PFSK-1 (cell line): ENCODE data around the gene RAX. TPM values are rescaled to one million over a fixed set of nuclear protein-coding genes. Genes with fewer than 3 reads are reported as not detected.

Experiments used
- FOXP2 ChIP-seq: optimal IDR thresholded peaks from 2 replicates; pipeline ENCODE3; 2011; ENCODE audit warnings: borderline replicate concordance, control low read depth, inconsistent platforms; ENCODE audit not compliant: insufficient read depth; ENCODE audit errors: extremely low read length, extremely low read depth
- POLR2AphosphoS5 ChIP-seq: IDR thresholded peaks from 2 replicates; pipeline ENCODE4 v1.6.1; 2012; ENCODE audit warnings: low read depth, mild to moderate bottlenecking, control low read depth, low read length, moderate library complexity
- SIN3A ChIP-seq: IDR thresholded peaks from 2 replicates; pipeline ENCODE4 v1.6.1; 2012; ENCODE audit warnings: mild to moderate bottlenecking, low read length, moderate library complexity, borderline replicate concordance; ENCODE audit not compliant: insufficient read depth
- TAF1 ChIP-seq: IDR thresholded peaks from 2 replicates; pipeline ENCODE4 v1.6.1; 2012; ENCODE audit warnings: low read length, control low read depth, borderline replicate concordance; ENCODE audit not compliant: insufficient read depth
- polyA plus RNA-seq: library from polyadenylated mRNA; unstranded; fragments of >200 nt; gene quantifications from one replicate; pipeline ENCODE4 v1.2.1, GENCODE V29; 2012; ENCODE audit warnings: low read depth, missing spikeins; ENCODE audit not compliant: insufficient read length
- TF ChIP-seq, protein P1 (sequence below), 2 experiments: IDR thresholded peaks; 2 replicates each; pipeline versions ENCODE4 v1.6.1 to v1.8.0; 2011 to 2012; ENCODE audit warnings: low read depth in 2 of 2, low read length in 2 of 2, control low read depth in 1 of 2, inconsistent platforms in 1 of 2, mild to moderate bottlenecking in 1 of 2, moderate library complexity in 1 of 2; ENCODE audit not compliant: insufficient read depth in 1 of 2

RAX gene
- polyA plus RNA-seq: not detected

- TF ChIP-seq FOXP2 (no peak), POLR2AphosphoS5 (no peak), SIN3A (no peak), TAF1 (no peak)
- TF ChIP-seq, protein P1, sequence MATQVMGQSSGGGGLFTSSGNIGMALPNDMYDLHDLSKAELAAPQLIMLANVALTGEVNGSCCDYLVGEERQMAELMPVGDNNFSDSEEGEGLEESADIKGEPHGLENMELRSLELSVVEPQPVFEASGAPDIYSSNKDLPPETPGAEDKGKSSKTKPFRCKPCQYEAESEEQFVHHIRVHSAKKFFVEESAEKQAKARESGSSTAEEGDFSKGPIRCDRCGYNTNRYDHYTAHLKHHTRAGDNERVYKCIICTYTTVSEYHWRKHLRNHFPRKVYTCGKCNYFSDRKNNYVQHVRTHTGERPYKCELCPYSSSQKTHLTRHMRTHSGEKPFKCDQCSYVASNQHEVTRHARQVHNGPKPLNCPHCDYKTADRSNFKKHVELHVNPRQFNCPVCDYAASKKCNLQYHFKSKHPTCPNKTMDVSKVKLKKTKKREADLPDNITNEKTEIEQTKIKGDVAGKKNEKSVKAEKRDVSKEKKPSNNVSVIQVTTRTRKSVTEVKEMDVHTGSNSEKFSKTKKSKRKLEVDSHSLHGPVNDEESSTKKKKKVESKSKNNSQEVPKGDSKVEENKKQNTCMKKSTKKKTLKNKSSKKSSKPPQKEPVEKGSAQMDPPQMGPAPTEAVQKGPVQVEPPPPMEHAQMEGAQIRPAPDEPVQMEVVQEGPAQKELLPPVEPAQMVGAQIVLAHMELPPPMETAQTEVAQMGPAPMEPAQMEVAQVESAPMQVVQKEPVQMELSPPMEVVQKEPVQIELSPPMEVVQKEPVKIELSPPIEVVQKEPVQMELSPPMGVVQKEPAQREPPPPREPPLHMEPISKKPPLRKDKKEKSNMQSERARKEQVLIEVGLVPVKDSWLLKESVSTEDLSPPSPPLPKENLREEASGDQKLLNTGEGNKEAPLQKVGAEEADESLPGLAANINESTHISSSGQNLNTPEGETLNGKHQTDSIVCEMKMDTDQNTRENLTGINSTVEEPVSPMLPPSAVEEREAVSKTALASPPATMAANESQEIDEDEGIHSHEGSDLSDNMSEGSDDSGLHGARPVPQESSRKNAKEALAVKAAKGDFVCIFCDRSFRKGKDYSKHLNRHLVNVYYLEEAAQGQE (IDR thresholded peaks at IDR 0.05; ENCODE audit: insufficient read depth in 1 of 2, low read depth in 2 of 2, low read length in 2 of 2): no peak
These were observed at the start of gene RAX for GRCh38 chr18:59272891-59273758. Gene RAX (minus strand): TSS chr18:59273454. CDS start chr18:59273206, 248 bp downstream.

DNA sequence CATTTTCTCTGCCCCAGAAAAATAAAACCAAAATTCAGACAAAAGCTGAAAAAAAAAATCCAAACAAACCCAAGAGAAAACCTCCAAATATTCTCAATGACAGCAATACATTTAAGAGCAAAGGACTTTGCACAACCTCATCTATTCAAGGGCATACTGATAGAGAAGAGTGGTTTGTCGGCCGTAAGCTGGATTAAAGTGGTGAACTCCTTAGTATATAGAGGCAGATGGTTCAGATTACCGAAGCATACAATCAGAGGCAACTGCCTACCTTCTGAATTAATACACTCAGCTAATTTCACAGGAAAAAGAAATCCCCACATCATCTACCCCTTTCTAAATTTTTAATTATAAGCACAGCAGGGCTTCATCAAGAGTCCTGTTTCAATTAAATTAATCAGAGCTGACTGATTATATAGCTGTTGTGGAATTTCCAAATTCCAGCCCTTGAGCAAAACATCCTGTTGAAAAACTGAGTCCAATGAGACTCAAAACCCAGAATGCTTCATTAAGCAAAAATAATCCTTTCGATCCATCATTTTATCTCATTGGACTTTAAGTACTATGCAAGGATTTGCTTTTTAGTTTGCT, 45.3 kb upstream of the RAX start, which contains the start of gene CPLX4:
Gene CPLX4 (minus strand): TSS at position 190 of the 591 bp plus-strand sequence. CDS start 187 bp downstream, at position 3.
- TF ChIP-seq POLR2AphosphoS5 (no peak), FOXP2 (no peak), SIN3A (no peak), TAF1 (no peak)
- TF ChIP-seq, protein P1 (IDR thresholded peaks at IDR 0.05; ENCODE audit: insufficient read depth in 1 of 2, low read depth in 2 of 2, low read length in 2 of 2): no peak

DNA sequence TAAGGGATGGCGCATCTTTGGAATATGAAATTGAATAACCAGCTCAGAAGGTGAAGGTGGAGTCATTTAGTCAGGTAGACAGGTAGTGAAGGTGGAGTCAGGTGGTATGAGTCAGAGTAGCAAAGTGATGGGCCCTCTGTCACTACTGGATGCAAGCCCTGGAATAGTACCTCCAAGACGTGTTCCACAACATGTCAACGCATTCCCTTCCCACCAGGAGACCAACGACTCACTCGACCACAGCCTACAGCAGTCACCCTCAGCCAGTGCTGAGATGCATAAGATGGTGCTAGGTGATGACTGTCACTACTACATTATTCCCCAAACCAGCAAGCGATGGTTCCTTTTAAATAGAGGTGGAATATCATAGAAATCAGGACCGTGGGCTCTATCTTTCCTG, 38.4 kb upstream of the RAX start:
- TF ChIP-seq SIN3A (no peak), FOXP2 (no peak), TAF1 (no peak), POLR2AphosphoS5 (no peak)
- TF ChIP-seq, protein P1 (IDR thresholded peaks at IDR 0.05; ENCODE audit: insufficient read depth in 1 of 2, low read depth in 2 of 2, low read length in 2 of 2): no peak

- TF ChIP-seq, protein P1 (IDR thresholded peaks at IDR 0.05; ENCODE audit: insufficient read depth in 1 of 2, low read depth in 2 of 2, low read length in 2 of 2): no peak
- TF ChIP-seq SIN3A: no peak
- no peak for TF ChIP-seq FOXP2
- no peak for TF ChIP-seq TAF1
- TF ChIP-seq POLR2AphosphoS5: no peak
These were observed 35.6 kb upstream of the RAX start for GRCh38 chr18:59308938-59309260.
